GM21526 (cell line): Measurements from ENCODE around the gene MAP2K2.
"Not testable (repeated sequence)": the region's sequence is repeated elsewhere in the genome, so short reads cannot be mapped to it uniquely, and the experiment has no call there.

ENCODE experiments used
- ATAC-seq: cut with Tn5 transposase; IDR thresholded peaks from one replicate; pipeline ENCODE4 v1.9.1; 2021; ENCODE audit warnings: moderate library complexity; ENCODE audit not compliant: unreplicated experiment, low FRiP score

Gene MAP2K2

DNA sequence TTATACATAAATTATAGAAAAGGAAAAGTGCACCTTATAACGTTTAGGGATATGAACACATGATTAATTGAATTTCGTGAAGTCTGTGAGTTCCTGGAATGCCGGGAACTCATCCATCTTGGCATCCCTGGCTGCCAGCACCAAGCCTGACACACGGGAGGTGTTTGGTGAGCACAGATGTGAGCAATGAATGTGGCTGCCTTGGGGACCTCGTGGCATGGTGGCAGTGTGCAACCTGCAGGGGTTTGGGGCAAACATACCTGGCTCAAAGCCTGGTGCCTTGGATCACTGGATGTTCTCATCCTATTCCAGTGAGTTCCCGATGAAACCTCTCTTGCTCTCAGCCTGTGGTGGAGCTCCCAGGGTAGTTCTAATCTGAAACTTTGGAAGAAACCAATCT, 10.4 kb upstream of the MAP2K2 start:
- ATAC-seq: no peak

DNA sequence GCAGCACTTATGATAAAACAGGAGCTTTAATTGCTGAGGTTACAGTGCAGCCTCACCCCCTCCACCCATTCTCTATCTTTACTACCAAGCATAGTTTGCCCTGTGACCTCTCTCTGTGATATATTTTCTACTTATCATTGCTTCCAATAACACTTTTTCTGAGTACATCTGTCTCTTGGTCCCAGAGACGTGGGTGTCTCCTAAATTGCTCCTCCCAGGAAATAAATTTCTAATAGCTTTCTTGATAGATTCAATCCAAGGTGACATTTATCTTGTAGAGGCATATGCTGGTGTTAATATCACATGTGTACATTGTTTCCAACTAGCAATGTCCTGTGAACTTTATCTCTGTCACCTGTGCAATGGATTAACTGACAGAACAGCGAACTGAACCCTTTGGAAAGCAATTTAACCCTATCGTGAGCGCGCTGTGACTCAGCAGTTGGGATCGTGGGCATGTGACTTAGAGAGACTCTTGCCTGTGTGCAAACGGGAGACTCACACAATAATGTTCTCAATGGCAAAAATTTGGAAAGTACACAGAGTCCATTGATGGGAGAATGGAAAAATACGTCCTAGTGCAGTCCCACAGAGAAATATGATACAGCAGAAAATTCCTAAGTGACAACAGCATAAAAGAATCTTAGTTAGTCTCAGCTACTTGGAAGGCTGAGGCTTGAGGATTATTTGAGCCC, 7.0 kb upstream of the MAP2K2 start:
- no peak for ATAC-seq

DNA sequence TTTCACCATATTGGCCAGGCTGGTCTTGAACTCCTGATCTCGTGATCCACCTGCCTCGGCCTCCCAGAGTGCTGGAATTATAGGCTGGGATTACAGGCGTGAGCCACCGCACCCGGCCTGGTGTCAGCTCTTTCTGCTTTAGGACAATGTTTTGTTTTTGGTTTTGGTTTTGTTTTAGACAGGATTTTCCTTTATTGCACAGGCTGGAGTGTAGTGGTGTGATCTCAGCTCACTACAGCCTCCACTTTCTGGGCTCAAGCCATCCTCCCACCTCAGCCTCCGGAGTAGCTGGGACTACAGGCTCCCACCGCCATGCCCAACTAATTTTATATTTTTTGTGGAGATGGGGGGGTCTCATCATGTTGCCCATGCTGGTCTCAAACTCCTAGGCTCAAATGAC, 5.1 kb upstream of the MAP2K2 start:
- ATAC-seq: not testable (repeated sequence)

DNA sequence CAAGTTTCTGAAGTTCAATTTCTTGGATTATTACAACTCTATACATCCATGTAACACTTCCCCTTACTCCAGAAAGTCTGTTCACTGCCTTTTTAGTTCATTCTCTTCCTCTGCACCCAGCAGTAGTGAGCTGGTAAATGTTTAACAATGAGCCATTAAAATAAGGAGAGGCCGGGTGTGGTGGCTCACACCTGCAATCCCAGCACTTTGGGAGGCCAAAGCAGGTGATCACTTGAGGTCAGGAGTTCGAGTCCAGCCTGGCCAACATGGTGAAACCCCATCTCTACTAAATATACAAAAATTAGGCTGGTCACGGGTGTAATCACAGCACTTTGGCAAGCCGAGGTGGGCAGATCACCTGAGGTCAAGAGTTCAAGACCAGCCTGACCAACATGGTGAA, 3.4 kb upstream of the MAP2K2 start:
- ATAC-seq: not testable (repeated sequence)

DNA sequence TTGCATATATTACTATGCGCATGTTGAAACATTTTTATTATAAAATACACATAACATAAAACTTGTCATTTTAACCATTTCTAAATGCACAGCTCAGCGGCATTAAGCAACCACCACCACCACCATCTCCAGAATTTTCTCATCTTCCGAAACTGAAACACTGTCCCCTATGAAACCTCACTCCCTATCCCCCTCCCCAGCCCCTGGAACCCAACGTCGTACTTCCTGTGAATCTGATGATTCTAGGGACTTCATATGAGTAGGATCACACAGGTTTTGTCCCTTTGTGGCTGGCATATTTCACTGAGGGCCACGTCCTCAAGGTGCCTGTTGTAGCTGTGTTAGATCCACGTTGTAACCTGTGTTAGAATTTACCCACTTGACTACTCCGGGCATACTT, 716 bp upstream of the MAP2K2 start:
- no peak for ATAC-seq

DNA sequence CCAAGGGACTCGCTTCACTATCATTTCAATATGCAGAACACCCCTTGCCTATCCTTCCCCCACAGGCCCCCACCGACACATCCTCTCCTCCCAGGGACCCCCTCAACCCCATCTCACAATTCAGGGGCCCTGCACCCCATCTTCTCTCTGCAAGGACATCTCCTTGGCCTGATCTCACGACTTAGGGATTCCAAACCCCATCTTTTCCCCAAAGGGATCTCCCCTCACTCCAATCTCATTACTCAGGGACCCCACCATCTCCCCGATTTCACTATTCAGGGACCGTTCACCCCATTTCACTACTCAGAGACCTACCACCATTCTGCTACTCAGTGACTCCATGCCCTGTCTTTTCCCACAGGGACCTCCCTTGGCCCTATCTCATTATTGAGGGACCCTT, 1.4 kb downstream of the MAP2K2 start:
- ATAC-seq: no peak

DNA sequence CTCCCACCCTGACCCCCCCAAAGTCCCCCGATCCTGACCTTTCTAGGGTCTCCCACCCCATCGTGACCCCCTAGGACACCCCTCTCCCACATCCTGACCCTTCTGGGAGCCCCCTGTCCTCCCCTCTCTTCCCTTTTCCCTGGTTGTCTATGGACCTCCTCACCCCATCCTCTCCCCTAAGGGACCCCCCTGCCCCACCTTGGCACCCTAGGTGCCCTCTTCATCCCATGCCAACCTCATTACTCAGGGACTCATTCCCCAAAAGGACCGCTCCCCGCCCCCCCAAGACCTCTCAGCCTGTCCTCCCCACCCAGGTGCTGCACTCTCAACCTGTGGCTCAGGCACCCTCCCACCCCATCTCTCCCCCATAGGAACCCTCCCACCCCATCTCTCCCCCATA, 2.1 kb downstream of the MAP2K2 start:
- ATAC-seq: no peak

DNA sequence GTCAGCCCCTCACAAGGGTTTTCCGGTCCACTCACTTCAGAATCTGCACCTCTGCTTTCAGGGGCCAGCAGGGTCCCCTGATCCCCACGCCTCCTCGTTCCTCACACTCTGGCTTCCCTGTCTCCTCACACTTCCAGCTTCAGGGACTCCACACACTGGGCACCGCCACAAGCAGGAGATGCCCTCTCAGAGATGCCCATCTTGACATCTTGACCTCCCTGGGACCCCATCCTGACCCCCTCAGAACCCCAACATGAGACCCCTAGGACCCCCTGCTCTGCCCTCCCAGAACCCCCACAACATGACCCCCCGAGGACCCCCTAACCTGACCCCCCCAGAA, 2.7 kb downstream of the MAP2K2 start:
- no peak for ATAC-seq

DNA sequence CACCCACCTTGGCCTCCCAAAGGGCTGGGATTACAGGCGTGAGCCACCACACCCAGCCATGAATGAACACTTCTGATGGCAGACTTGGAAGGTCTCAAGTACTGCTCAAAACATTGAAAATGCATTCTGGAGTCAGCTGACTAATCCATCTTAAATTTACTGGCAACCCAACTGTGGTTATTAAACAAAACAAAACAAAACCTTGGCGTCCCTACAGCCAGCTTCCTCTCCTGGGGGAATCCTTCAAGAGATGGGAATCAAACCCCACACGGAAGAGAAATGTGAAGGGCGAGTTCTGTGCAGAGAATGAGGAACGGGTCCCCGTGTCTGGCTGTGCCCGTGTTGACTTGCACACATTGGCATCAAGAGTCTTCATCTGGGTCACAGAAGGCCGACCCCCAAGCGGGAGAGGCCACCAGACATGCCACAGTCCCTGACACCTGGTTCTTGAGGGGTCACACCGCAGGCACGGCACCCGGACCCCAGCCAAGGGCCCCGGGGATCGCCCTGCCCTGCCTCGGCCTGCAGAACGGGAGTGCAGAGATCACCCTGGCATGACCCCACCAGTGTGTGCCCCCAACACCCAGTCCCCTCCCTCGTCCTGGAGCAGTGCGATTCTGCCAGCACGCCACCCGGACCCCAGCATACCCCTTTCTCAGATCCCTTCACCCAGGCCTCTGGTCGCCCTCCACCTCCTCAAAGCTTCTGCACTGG, 3.2 kb downstream of the MAP2K2 start:
- ATAC-seq: no peak

DNA sequence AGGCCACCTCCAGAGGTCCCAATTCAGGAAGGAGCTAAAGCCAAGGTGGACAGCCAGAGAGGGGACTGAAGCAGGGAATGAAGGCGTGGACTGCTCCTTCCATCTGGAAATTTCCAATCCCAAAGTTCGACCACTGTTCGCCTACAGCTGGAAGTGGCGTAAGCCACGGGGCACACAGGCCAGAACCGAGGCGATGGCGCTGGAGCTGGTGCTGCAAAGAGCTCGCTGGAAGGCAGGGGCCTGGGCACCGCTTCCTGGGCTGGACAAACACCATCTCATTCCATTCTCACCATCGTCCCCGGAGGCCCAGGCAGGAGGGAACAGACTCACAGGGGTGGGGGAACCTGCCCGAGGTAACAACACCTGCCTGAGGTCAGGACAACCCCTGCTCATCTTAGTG, 4.2 kb downstream of the MAP2K2 start:
- ATAC-seq: no peak

DNA sequence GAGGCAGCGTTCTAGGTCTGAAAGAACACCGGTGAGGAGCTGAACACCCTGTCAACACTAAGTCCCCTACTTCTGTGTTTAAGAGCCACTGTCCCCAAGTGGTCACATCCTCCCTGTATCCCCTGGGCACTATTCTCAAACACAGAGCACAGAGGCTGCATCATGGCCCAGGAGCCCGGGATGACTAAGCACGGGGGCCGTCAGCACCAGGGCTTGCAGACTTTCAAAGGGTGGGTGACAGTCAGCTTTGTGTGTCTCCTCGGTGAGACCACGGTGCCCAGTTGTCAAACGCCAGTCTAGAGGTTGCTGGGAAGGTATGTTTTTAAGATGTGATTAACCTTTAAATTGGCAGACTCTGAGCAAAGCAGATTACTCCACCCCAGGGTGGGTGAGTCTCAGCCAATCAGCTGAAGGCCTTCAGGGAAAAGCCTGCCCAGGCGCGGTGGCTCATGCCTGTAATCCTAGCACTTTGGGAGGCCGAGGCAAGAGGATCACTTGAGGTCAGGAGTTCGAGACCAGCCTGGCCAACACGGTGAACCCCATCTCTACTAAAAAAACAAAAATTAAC, 8.0 kb downstream of the MAP2K2 start:
- no peak for ATAC-seq

DNA sequence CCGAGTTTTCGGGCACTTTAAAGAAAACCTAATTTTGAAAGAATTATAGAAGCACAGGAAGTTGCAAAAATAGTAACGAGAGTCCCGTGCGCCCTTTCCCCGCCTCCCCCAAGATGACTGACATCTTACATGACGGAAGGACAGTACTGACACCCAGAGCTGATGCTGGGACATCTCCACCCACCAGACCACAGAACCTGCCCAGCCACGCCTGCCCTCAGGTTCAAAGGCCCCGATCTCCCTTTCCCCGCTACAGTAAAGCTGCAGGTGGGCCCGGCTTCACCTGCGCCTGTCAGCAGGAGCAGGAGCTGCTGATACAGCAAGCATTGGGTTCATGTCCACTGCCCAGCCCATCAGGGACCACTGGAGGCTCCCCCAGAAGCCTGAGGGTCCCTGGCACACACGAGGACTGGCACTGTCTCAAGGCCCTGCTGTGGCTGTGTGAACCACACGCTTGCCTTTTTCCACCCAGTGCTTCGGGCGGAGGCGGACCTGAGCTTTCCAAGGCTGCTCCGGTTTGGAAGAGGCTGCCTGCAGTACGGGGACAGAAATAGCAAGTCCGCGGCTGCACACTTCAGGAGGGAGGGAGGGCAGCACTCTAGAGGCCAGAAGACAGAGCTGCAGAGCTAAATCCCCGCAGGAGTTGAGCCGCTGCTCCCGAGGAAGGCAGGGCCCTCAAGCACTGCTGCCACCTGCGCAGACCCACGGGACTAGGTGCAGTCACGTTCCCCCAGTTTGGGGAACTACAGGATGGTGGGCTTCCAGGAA, 8.7 kb downstream of the MAP2K2 start:
- peak; percentile 62 for ATAC-seq

DNA sequence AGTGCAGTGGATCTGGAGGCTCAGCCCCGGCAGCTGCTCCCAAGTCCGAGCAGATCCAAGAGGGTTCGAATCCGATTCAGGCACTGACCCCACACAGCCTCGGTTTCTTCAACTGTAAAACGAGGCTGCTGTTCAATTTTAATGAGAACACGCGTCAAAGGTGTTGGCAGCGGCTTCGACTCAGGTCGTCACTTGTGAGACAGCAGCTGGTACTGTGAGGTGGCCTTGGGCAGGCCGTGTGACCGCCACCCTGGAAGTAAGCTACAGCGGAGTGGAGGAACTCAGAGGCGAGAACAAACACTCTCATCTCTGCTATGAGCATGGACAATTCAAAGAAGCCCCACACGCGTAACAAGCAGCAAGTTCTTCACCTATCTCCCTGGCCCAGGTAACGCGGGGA, 9.7 kb downstream of the MAP2K2 start:
- no peak for ATAC-seq

DNA sequence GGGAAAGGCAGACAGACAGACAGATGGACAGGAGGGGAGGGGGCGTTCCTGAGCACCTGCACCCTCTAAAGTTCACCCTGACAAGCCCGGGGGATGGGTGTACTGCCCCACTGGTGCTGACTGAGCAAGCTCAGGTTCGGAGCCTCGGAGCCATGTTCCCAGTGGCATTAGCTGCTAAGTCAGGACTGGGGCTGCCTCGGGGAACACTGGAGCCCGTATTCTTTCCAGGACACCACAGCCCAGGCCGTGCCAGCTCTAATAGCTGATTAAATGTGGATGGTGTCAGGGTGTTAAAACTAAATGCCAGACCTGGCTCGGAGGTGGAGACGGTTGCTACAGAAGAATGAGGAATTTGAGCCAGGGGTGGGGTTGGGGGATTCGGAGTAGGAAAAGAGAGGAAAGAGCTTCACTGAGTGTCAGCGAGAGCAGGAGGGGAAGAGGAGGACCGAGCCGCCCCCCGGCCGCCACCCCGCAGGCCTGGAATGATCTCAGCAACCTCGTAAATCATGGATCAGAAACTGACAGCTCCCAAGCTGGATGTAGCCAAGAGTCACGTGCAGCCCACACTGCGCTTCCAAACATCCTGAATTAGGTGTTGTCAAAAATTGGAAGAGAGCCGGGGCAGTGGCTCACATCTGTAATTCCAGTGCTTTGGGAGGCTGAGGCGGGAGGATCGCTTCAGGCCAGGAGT, 10.4 kb downstream of the MAP2K2 start:
- no peak for ATAC-seq

DNA sequence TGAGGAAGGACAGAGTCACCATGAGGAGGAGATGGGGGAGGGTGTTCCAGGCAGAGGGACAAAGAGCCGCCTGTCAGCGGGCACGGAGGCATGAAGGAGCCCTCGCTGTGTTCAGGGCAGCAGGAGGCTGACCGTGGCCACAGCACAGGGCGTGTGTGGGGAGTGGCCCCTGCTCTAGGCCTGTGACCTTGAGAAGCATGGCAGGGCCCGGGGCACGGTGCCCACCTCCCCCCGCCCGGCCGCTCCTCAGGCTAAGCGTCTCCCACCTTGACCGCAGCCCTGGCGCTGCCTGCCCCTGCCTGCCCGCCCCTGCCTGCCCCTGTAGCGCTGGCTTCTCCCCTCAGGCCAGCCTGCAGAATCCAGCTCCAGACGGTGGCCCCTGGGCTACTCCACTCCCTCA, 11.6 kb downstream of the MAP2K2 start:
- ATAC-seq: no peak

DNA sequence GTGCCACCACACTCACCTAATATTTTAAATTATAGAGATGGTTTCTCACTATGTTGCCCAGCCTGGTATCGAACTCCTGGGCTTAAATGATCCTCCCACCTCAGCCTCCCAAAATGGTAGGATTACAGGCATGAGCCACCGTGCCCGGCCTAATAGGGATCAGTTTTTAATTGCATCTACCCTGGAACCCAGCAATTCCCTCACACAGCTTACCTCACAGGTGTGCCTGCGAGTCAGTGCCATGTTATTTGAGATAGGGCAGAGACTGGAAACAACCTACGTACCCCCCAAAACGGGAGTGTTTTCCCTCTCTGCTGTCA, 14.3 kb downstream of the MAP2K2 start:
- no peak for ATAC-seq

DNA sequence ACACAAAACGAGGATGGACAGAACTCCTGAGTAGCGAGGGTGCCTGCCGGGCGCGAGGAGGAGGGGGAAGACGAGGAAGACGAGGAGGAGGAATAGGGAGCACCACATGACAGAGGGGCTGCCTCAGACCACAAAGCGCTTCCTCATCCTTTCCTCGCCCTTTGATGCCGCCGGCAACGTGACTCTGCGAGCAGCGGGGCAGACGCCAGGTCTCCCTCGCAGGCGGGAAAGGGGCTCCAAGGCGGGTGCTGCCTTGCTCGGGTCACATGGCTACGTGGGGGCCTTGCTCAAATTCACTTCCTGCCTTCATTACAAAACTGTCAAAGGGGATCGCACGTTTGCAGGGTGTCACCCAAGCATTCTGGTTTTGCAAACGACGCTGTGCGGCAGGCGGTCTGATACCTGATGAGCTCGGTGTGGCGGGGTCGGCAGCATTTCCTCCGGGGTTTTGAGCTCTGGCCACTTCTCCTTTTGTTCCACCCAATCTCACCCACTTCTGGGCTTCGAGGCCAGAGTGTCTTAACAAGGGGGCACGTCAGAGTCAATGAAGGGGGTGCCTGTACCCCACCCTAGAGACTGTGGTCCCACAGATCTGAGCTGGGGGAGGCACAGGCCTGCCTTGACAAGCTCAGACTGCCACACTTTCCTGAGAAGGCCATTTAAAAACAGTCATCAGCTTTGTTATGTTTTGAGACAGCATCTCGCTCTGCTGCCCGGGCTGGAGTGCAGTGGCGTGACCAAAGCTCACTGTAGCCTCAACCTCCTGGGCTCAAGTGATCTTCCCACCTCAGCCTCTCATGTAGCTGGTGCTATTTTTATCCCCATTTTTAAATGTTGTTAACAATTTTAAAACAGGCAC, 14.9 kb downstream of the MAP2K2 start:
- peak; percentile 57 for ATAC-seq

DNA sequence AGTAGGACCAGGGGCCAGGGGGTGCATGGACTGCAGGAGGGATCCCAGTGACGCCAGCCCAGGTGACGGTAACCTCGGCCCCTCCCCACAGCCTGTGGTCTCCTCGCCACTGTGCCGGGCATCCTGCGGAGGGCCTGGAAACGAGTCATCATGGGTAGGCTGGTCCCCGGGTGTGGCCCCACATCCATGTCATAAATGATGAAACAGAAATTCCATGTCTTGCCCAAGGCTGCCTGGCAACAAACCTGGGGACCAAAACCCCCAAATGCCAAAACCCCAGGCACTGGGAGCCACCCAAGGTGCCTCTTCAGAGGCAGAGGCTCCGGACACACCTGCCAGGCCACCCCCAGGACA, 20.9 kb downstream of the MAP2K2 start:
- no peak for ATAC-seq

DNA sequence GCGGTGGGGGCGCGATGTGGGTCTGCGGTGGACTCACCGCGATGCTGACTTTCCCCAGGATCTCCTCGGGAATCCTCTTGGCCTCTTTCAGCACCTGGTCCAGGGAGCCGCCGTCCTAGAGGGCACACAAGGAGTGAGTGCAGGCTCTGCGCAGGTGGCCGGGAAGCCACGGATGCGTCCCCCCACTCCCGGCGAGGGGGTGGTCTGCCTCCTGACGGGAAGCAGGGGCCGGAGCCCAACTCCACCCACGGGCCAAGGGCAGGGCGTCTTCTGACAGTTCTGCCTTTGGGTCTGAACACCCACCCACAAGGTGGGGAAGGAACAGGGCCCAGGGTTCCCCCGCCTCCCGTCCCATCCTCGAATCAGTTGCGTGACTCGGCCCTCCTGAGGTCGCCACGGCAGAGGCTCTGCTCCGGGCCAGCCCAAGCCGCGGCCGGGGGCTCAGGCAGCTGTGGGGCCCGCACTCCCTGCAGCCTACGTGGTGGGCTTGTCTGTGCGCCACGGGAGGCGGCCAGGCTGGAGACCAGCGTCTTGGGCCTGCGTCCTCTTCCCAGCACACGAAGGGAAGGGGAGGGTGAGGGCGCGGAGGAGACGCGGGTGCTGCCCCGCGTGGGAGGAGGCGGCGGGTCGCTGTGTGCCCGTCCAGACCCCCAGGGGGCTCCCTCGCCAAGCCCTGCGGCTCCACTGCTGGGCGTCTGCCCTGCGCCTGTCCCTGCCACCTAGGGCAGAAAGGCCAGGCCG, 21.4 kb downstream of the MAP2K2 start:
- ATAC-seq: no peak

DNA sequence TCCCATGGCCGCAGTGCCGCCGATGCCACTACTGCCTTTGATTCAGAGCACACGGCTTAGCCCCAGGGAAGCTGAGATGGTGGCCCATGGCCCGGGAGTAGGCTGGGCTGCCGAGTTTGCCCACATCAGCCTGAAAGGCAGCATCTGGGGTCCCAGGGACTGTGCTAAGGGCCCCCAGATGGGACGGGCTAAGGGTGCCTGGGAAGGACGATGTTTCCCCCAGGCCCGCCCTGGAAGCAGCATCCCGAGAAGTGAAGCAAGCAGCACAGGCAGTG, 22.5 kb downstream of the MAP2K2 start:
- ATAC-seq: no peak
